ENCODE measurements around the gene TRPV2. TPM values are rescaled to one million over a fixed set of nuclear protein-coding genes. Genes with fewer than 3 reads are reported as not detected.
"Not testable (repeated sequence)": the region's sequence is repeated elsewhere in the genome, so short reads cannot be mapped to it uniquely, and the experiment has no call there.

TRPV2 gene
- total RNA-seq, 2 donors from 2014 or later, result 83.8 to 125 TPM

DNA sequence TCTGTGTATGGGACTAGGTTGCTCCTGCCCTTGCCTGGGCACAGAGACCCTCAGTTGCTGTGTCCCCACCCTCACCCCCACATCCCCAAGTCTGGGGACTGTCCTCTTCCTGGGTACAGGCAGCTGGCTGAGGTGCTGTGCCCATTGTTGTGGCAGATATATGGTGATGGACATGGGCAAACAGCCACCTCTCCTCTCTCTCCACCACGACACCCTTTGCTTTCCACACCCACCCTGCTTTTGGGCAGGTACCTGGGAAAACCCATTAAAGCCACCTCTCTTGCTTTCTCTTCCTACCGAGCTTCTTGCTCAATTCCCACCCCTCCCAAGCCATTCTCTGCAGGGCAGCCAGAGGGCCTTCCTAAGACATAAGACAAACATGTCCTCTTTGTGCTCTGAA is 21.7 kb downstream of the TRPV2 start:
- Mint-ChIP-seq H3K27ac (peak overlapping the region; percentile 95 to 97), H3K9me3 (no peaks in the 10 kb centered on the region), H3K27me3 (no peaks in the 10 kb centered on the region), H3K4me1 (ENCODE audit: low read depth in 2 of 2) (peaks cover 46 to 47% of the 10 kb centered on the region in 2 donors), H3K4me3 (peak overlapping the region; percentile 17), H3K36me3 (peaks cover 24% of the 10 kb centered on the region)
- ATAC-seq (no peak), DNase-seq (ENCODE audit: low spot score) (no peak)

DNA sequence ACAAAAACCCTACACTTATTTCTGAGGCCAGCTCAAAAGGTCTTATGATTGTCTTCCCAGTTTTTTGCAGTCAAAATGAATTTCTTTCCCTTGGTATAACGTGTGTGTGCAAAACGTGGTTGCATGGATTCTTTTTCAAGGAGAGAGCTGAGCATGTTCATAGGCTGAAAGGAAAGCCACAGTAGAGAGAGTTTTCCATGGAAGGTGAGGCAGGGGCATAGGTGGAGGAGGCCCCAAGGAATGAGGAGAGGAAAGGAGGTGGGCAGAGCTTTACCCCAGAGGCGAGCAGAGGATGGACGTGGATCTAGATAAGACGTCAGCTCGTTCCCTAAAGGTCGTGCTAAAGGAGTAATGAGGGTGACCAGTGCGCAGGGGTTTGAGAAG is 22.8 kb downstream of the TRPV2 start:
- no peaks in the 10 kb centered on the region for H3K27me3 Mint-ChIP-seq
- H3K36me3 Mint-ChIP-seq, result peaks cover 29% of the 10 kb centered on the region
- DNase-seq (ENCODE audit: low spot score) (no peak), ATAC-seq (no peak)
- H3K4me1 Mint-ChIP-seq (ENCODE audit: low read depth in 2 of 2), result peaks cover 57 to 58% of the 10 kb centered on the region in 2 donors
- H3K4me3 Mint-ChIP-seq, result peak overlapping the region; percentile 94
- no peaks in the 10 kb centered on the region for H3K9me3 Mint-ChIP-seq
- H3K27ac Mint-ChIP-seq, result peak overlapping the region; percentile 95 to 97

DNA sequence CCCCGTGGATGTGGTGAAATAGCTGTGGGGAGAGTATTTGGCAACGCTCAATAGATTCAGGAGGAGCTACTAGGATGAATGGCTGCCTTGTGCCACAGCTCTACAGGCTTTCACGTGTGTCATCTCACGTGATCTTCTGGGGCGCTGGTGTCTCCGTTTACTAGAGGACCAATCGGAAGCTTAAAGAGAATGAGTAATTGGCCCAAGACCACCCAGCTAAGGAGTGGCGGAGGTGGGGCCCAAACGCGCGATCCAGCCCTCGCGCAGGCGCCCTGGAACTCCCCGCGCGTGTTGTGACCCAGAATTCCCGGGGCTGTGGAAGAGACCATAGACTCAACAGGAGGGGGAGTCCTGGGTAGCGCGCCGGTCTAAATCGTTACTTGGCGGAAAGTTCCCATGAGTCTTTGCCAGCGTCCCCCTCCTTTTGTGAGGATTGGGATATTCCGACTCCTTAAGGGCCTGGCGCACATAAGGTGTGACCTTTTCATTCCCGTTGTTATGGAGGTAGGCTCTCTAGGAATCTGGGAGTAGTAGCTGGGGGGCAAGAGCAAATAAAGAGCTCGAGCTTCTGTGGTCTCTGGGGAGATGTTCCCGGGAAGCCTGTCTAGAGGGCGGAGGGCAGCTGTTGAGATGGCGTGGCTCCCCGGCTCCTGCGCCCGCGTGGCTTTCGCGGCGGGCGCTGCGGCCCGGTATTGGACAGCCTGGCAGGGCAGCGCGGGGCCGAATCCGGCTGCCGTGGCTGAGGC is 23.4 kb downstream of the TRPV2 start:
- Mint-ChIP-seq H3K27ac (peak overlapping the region; percentile 95 to 97), H3K4me3 (peak overlapping the region; percentile 94), H3K4me1 (ENCODE audit: low read depth in 2 of 2) (peaks cover 57 to 58% of the 10 kb centered on the region in 2 donors), H3K9me3 (no peaks in the 10 kb centered on the region), H3K27me3 (no peaks in the 10 kb centered on the region), H3K36me3 (peaks cover 29% of the 10 kb centered on the region)
- ATAC-seq (peak; percentile 89 to 93), DNase-seq (ENCODE audit: low spot score) (peak; percentile 97)

DNA sequence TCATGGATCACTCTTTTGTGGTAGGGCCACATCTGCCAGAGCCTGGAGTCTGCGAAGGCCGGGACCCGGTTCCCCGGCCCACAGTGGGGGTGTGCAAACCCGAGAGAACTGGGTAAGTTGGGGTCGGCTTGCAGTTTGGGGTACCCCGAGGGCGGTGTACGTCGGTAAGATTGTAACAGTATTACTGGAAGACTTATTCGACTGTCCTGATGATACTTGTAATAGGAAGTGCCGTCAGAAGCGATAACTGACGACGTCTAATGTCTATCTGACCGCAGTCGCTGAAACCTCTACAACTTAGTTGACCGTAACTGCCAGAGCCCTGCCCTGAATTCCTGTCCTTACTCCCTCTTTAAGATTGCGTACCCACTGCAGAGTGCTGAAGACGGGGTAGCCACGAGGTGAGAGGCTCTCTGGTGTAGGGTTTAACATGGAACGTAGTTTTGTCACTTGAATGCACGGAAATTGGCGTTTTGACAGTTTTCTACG is 24.0 kb downstream of the TRPV2 start:
- Mint-ChIP-seq H3K27ac (peak overlapping the region; percentile 95 to 97), H3K36me3 (peaks cover 29% of the 10 kb centered on the region), H3K9me3 (no peaks in the 10 kb centered on the region), H3K4me3 (peak overlapping the region; percentile 94), H3K27me3 (no peaks in the 10 kb centered on the region), H3K4me1 (ENCODE audit: low read depth in 2 of 2) (peaks cover 57 to 58% of the 10 kb centered on the region in 2 donors)
- ATAC-seq (peak; percentile 26 to 31), DNase-seq (ENCODE audit: low spot score) (no peak)

DNA sequence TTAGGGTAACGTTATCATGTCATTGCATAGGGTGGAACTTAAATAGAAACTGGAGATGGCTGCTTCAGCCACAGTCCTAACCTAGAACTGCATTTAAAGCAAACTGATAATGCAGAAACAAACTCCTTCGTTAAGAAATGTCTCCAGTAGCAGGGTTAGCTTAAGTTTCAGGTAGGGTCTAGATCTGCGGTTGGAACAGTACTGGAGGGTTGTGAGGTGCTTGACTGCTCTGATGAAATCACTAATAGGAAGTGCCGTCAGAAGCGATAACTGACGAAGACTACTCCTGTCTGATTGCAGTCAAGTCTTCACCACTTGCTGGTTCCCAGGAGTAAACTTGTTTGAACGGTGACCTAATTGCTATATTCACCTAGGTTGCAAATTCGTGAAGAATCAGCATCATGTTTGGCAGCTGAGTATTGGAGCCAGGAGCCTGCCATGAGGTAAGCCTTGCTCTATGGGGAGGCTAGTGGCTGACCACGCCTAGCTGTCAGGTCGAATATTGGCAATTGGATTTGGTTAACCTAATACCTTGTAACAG is 24.5 kb downstream of the TRPV2 start:
- no peaks in the 10 kb centered on the region for H3K27me3 Mint-ChIP-seq
- peak overlapping the region; percentile 94 for H3K4me3 Mint-ChIP-seq
- DNase-seq (ENCODE audit: low spot score) (no peak), ATAC-seq (peak in 1 of 2 donors; percentile 10)
- peaks cover 57 to 58% of the 10 kb centered on the region in 2 donors for H3K4me1 Mint-ChIP-seq (ENCODE audit: low read depth in 2 of 2)
- H3K36me3 Mint-ChIP-seq, result peaks cover 29% of the 10 kb centered on the region
- peak overlapping the region; percentile 95 to 97 for H3K27ac Mint-ChIP-seq
- no peaks in the 10 kb centered on the region for H3K9me3 Mint-ChIP-seq

DNA sequence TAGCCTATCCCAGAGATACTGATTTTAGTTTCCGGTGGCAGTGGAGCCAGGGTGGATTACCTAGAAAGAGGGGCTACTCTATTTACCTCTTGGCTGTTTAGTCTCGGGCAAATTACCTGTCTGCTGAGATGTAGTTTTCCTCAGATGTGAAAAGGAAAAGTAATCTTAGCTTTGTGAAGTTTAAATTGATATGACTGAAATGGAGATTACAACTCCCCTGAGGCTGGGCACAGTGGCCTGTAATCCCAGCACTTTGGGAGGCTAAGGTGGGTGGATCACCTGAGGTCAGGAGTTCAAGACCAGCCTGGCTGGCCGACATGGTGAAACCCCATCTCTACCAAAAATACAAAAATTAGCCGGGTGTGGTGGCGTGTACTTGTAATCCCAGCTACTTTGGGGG is 25.0 kb downstream of the TRPV2 start:
- peaks cover 53 to 57% of the 10 kb centered on the region in 2 donors for H3K4me1 Mint-ChIP-seq (ENCODE audit: low read depth in 2 of 2)
- not testable (repeated sequence) for H3K27me3 Mint-ChIP-seq; DNase-seq (ENCODE audit: low spot score); ATAC-seq; H3K9me3 Mint-ChIP-seq
- H3K36me3 Mint-ChIP-seq, result peaks cover 29% of the 10 kb centered on the region
- peak overlapping the region; percentile 95 to 97 for H3K27ac Mint-ChIP-seq
- H3K4me3 Mint-ChIP-seq, result peak overlapping the region; percentile 94

DNA sequence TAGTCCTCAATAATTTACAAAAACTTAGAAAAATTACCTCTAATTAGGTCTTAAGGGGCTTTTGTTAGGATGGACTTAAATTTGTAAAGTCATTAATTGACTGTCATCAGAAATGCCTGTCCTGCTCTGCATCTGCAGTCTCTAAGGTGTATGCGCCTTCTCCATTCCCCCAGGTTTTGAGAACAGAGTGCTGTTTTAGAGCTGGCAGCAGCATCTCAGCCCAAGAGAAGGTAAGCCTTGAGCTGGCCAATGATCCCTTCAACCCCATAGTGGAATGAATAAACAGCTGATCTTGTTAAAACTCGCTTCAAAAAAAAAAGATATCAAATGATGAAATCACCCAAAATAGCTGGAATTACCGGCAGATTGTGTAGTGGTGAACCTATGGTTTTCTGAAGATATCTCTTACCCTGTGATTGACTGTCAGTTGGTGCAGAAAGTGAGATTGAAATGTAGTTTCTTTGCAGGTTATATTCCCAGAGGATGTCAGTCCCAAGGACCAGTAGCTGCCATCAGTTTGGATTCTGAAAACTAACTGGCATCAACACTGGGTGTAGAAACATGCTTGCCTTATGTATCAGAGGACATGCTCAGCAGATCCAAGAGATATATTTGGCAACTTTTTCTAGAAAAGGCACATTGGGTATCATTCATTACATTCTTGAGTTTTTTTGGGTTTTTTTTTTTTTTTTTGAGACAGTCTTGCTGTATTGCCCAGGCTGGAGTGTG is 25.7 kb downstream of the TRPV2 start:
- H3K36me3 Mint-ChIP-seq, result peaks cover 29% of the 10 kb centered on the region
- no peak for DNase-seq (ENCODE audit: low spot score)
- peak overlapping the region; percentile 95 to 97 for H3K27ac Mint-ChIP-seq
- peaks cover 49 to 51% of the 10 kb centered on the region in 2 donors for H3K4me1 Mint-ChIP-seq (ENCODE audit: low read depth in 2 of 2)
- no peak for ATAC-seq
- H3K9me3 Mint-ChIP-seq, result no peaks in the 10 kb centered on the region
- peak overlapping the region; percentile 94 for H3K4me3 Mint-ChIP-seq
- H3K27me3 Mint-ChIP-seq, result no peaks in the 10 kb centered on the region

DNA sequence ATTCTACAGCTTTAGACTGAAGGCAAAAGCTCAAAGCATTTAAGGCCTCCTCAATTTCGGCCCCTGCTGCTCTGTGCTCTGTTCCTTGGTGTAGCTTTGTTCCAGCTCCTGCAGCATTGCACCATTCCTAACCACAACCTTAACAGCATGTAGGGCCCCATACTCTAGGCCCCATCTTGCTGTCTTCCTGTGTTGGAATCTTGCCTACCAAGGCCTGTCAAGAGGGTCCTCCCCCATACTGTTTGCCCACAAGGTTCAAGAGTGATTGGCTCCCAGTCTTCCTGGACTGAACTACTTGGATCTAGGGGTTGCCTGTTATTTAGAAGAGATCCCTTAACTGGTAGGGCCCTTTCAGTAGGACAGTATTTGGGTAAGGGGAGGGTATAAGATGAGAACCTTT is 26.8 kb downstream of the TRPV2 start:
- Mint-ChIP-seq H3K4me1 (ENCODE audit: low read depth in 2 of 2) (peaks cover 47 to 51% of the 10 kb centered on the region in 2 donors), H3K27me3 (no peaks in the 10 kb centered on the region), H3K9me3 (no peaks in the 10 kb centered on the region), H3K4me3 (peak overlapping the region; percentile 94), H3K36me3 (peaks cover 29% of the 10 kb centered on the region), H3K27ac (peak overlapping the region; percentile 80 to 97)
- DNase-seq (ENCODE audit: low spot score), result no peak
- ATAC-seq, result no peak

DNA sequence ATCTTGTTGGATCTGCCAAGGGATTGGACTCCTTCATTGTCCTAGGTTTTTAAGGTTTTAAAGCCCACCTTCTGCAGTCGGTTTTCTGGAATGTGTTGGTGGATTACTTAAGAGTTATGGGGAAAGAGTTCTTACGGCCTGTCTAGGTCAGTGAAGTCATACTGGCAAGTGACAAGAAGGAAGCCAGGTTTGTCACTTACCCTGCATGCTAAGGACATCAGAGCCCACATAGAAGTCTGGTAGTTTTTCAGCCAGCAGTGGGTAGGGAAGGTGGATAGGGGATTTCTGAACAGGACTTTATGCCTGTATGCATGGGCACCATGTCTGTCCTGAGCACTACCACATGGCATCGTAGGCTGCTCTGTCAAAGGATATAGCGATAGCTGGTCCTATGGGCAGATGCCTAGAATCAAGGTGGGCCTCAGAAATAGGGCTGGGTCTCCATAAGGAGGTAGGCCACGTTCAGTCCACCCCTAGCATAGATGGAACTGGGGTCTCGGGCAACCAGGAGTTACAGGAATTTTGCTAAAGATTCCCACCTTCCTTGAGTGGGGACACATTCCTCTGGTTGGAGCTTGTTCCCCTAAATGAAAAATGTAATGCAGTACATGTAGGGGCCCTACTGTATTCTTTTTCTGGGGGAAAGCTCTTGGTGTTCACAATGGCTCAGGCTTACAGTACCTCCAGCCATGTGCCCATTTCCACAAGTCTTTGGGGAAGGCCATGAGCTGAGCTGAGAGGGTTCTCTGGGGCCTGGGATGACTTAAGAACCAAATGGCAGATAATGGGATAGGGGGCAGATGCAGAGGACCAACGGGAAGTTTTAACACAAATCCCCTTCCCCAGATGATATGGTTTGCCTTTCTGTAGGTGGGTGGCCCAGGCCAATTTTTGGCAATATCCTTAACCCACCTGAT is 27.5 kb downstream of the TRPV2 start:
- DNase-seq (ENCODE audit: low spot score), result no peak
- Mint-ChIP-seq H3K4me3 (peak overlapping the region; percentile 94), H3K36me3 (peaks cover 29% of the 10 kb centered on the region), H3K4me1 (ENCODE audit: low read depth in 2 of 2) (peaks cover 44 to 50% of the 10 kb centered on the region in 2 donors), H3K9me3 (no peaks in the 10 kb centered on the region), H3K27me3 (no peaks in the 10 kb centered on the region), H3K27ac (peak overlapping the region; percentile 80 to 97)
- ATAC-seq, result no peak

DNA sequence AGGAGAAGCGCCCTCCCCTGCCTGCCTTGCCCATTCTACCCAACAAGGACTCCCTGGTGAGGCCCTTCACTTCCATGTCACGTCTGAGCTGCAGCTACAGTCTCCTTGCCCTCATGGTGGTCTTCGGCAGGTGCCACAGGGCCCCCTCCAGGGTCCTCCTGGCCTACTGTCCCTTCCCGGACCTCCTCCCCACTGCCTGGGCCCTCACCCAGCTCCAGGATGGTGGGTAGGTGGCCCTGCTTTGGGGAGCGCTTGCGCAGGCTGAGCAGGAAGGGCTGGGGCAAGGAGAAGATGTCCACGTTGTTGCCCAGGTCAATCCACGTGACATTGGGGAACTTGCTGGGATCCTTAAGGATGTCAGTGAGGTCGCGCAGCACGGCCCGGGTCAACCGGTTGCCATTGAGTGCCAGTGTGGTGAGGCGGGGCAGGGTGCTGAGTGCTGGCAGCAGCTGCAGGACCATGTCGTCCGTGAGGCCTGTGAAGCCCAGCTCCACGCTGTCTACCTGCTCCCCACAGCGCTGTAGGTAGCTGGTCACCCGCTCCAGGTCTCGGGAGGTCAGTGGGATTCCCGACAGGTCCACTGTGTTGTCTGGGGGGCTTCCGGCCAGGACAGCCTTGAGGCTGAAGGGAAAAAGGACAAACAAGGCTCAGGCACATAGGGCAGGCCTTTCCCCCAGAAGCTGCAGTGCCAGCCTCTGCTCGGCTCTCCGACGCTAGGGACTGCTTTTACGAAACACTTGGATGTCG is 28.3 kb downstream of the TRPV2 start:
- no peak for DNase-seq (ENCODE audit: low spot score)
- no peak for ATAC-seq
- Mint-ChIP-seq H3K27me3 (no peaks in the 10 kb centered on the region), H3K4me3 (no peak overlapping the region), H3K36me3 (peaks cover 29% of the 10 kb centered on the region), H3K27ac (peak overlapping the region in 1 of 2 donors; percentile 97), H3K4me1 (ENCODE audit: low read depth in 2 of 2) (peaks cover 37 to 46% of the 10 kb centered on the region in 2 donors), H3K9me3 (no peaks in the 10 kb centered on the region)

DNA sequence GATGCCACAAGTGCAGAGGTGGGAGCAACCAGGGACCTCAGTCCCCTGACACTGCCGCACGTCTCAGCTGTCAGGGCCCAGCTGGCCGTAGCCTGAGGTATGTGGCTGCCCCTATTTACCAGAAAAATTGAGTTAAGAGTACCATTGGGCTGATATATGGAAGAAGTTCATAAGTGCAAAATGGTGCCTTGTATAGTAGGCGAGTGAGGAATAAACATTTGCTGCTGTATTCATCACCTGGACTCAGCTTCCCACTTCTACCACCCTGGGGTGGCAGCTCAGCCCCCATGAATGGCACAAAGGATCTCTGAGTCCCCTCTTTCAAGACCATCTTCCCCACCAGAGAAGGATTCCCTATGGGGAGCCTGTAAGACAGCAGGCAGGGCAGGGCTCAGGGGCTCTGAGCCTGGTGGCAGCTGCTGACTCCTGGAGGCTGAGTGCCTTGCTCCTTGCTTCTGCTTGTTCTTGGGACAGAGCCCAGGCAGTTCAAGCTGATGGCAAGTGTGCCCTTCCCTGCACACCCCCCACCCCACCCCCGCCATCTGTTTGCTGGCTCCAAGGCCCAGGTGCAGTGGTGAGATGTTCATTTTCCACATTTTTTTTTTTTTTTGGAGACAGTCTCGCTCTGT is 29.0 kb downstream of the TRPV2 start:
- ATAC-seq, result no peak
- Mint-ChIP-seq H3K36me3 (peaks cover 28% of the 10 kb centered on the region), H3K27ac (peak overlapping the region in 1 of 2 donors; percentile 35), H3K9me3 (no peaks in the 10 kb centered on the region), H3K4me1 (ENCODE audit: low read depth in 2 of 2) (peaks cover 34 to 43% of the 10 kb centered on the region in 2 donors), H3K27me3 (no peaks in the 10 kb centered on the region), H3K4me3 (no peak overlapping the region)
- DNase-seq (ENCODE audit: low spot score), result no peak

DNA sequence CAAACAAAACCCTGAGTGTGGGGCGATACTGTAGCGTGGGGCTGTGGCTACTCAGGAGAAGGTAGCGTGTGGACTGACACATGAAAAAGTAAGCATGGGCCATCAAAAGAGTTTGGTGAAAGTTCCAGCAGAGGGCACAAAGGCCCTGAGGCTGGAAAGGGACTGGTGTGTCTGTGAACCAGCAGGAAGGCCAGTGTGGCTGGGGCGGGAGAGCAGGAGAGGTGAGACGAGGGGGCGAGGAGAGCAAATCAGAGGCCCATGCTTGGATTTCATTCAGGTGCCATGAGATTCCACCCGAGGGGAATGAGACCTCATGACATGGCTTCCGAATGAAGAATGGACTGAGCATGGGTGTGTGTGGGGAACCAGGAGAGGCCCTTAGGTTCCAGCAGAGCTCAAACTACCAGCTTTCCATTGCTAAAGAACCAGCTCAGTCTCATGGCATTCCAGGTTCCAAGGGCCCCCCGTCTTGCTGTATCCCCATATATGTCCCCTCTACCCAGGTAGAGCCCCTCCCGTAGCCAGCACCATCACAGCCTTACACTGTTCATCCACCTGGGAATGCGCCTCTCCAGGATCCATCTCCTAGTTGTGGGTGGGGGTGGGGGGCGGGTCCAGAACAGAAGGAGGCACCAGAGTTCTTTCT is 31.1 kb downstream of the TRPV2 start:
- no peaks in the 10 kb centered on the region for H3K27me3 Mint-ChIP-seq
- H3K4me3 Mint-ChIP-seq, result no peak overlapping the region
- ATAC-seq (no peak), DNase-seq (ENCODE audit: low spot score) (no peak)
- H3K4me1 Mint-ChIP-seq (ENCODE audit: low read depth in 2 of 2), result peaks cover 27 to 34% of the 10 kb centered on the region in 2 donors
- peaks cover 11% of the 10 kb centered on the region for H3K36me3 Mint-ChIP-seq
- no peaks in the 10 kb centered on the region for H3K9me3 Mint-ChIP-seq
- H3K27ac Mint-ChIP-seq, result peak overlapping the region in 1 of 2 donors; percentile 64

Data from natural killer cell treated with Interleukin-12 subunit alpha and Interleukin-12 subunit beta and Interleukin-15 and Interleukin-18, amount 100 ng/mL, for 72 hours (primary cell).